HepG2 (cell line): ENCODE data around the gene GPR107. TPM values are rescaled to one million over a fixed set of nuclear protein-coding genes. Genes with fewer than 3 reads are reported as not detected.

Source experiments
- DR1 ChIP-seq: sonication (generic); formaldehyde crosslinking; IDR thresholded peaks from 2 replicates; pipeline ENCODE4 v1.8.0; 2021; ENCODE audit warnings: mild to moderate bottlenecking, missing genetic modification reagents, inconsistent platforms
- GFI1 ChIP-seq: sonication (generic); formaldehyde crosslinking; IDR thresholded peaks from 2 replicates; pipeline ENCODE4 v1.5.0; 2020; ENCODE audit warnings: missing genetic modification reagents, mild to moderate bottlenecking, borderline replicate concordance
- HOXA5 ChIP-seq: sonication (generic); formaldehyde crosslinking; IDR thresholded peaks from 2 replicates; pipeline ENCODE4 v1.4.0; 2020; ENCODE audit warnings: missing genetic modification reagents
- MTF2 ChIP-seq: sonication (generic); formaldehyde crosslinking; IDR thresholded peaks from 2 replicates; pipeline ENCODE4 v1.5.0; 2020; ENCODE audit warnings: missing genetic modification reagents, borderline replicate concordance
- NFAT5 ChIP-seq: sonication (generic); formaldehyde crosslinking; IDR thresholded peaks from 2 replicates; pipeline ENCODE4 v1.4.0; 2020; ENCODE audit warnings: missing genetic modification reagents
- SALL1 ChIP-seq: sonication (generic); formaldehyde crosslinking; IDR thresholded peaks from 2 replicates; pipeline ENCODE4 v1.8.0; 2022; ENCODE audit warnings: mild to moderate bottlenecking, missing genetic modification reagents
- ZNF142 ChIP-seq: sonication (generic); formaldehyde crosslinking; IDR thresholded peaks from 2 replicates; pipeline ENCODE4 v1.4.0; 2020; ENCODE audit warnings: missing genetic modification reagents
- ZNF501 ChIP-seq: sonication (generic); formaldehyde crosslinking; IDR thresholded peaks from 2 replicates; pipeline ENCODE4 v1.5.1; 2020; ENCODE audit warnings: mild to moderate bottlenecking, moderate library complexity, missing genetic modification reagents
- ZNF687 ChIP-seq: sonication (generic); formaldehyde crosslinking; IDR thresholded peaks from 2 replicates; pipeline ENCODE4 v1.5.1; 2020; ENCODE audit warnings: mild to moderate bottlenecking, missing genetic modification reagents, moderate library complexity
- ZNF773 ChIP-seq: sonication (generic); formaldehyde crosslinking; IDR thresholded peaks from 2 replicates; pipeline ENCODE4 v1.4.0; 2020; ENCODE audit warnings: missing genetic modification reagents, borderline replicate concordance
- ZNF790 ChIP-seq: sonication (generic); formaldehyde crosslinking; IDR thresholded peaks from 2 replicates; pipeline ENCODE4 v1.8.0; 2022; ENCODE audit warnings: missing genetic modification reagents, mild to moderate bottlenecking, borderline replicate concordance
- ZNF850 ChIP-seq: sonication (generic); formaldehyde crosslinking; conservative IDR thresholded peaks from 2 replicates; pipeline ENCODE4 v1.9.0; 2021; ENCODE audit warnings: mild to moderate bottlenecking, missing genetic modification reagents
- polyA plus RNA-seq, 8 experiments: library from polyadenylated mRNA; depleted of rRNA in 3 of 8; stranded (reverse) in 7 of 8; unstranded in 1 of 8; fragments of >200 nt; fragmentation: Illumina TruSeq in 4 of 8; extraction: Trizol in 4 of 8; gene quantifications; 2 replicates each; pipeline versions ENCODE4 v1.2.1 to v1.2.3, GENCODE V29; 2011 to 2016; ENCODE audit warnings: low read depth in 4 of 8, missing spikeins in 1 of 8, mixed read lengths in 1 of 8; ENCODE audit not compliant: insufficient read depth in 1 of 8
- total RNA-seq, 5 experiments: library from RNA; depleted of rRNA; stranded (reverse); fragments of >200 nt; fragmentation: Illumina TruSeq; extraction: Trizol; gene quantifications; 2 replicates each; pipeline ENCODE4 v1.2.3, GENCODE V29; 2016; ENCODE audit warnings: low read depth in 1 of 5

The GPR107 gene
- total and polyA plus RNA-seq, 2 of the 13 experiments (the other 11 are each of a cell fraction or from before 2014, with no cell fraction given) = 22.5 to 24.4 TPM

- TF ChIP-seq ZNF142 (CRISPR knock-in tag) (peak; percentile 6; the same call in 1 of the 2 replicates), SALL1 (CRISPR knock-in tag) (no peak), MTF2 (CRISPR knock-in tag) (peak; percentile 41; the same call in 1 of the 2 replicates), ZNF501 (CRISPR knock-in tag) (no peak), HOXA5 (CRISPR knock-in tag) (0 out of 2 replicates have a peak, but pooled peaks have one; percentile 14), ZNF850 (CRISPR knock-in tag) (0 out of 2 replicates have a peak, but pooled peaks have one; percentile 57), ZNF790 (CRISPR knock-in tag) (0 out of 2 replicates have a peak, but pooled peaks have one; percentile 54), NFAT5 (CRISPR knock-in tag) (0 out of 2 replicates have a peak, but pooled peaks have one; percentile 27), GFI1 (peak; percentile 20; the same call in 1 of the 2 replicates), ZNF773 (CRISPR knock-in tag) (0 out of 2 replicates have a peak, but pooled peaks have one; percentile 6), DR1 (CRISPR knock-in tag) (no peak), ZNF687 (CRISPR knock-in tag) (peak; percentile 31; the same call in 1 of the 2 replicates)
Observed at GRCh38 chr9:130041648-130042405, 11.9 kb upstream of the GPR107 start (continued).
